IMR-90 (cell line): Measurements from ENCODE around the gene PIP. TPM values are rescaled to one million over a fixed set of nuclear protein-coding genes. Genes with fewer than 3 reads are reported as not detected.

Experiments used
- ATAC-seq: fragments of 200-7000 bp; cut with Tn5 transposase; 2 replicates; pipeline ENCODE4 v1.9.1; 2020; ENCODE audit warnings: low read depth, mild to moderate bottlenecking, moderate library complexity
- BruUV-seq: library from RNA; stranded (reverse); fragments of 400-500 nt; replicated peaks from 2 replicates; lab custom pipeline; 2021; lab: Mats Ljungman, UMichigan
- CTCF ChIA-PET: fragments of 300-600 bp; formaldehyde crosslinking; extraction: SDS; loops from one replicate; lab custom pipeline; 2021; ENCODE audit warnings: antibody characterized with exemption; lab: Yijun Ruan, JAX
- POLR2A ChIA-PET: fragments of 300-600 bp; sonication (Branson Sonifier 250); formaldehyde crosslinking; loops from one replicate; lab custom pipeline; 2022; ENCODE audit warnings: antibody characterized with exemption; ENCODE audit not compliant: unreplicated experiment; lab: Charles Lee
- DNase-seq: peaks from one replicate; pipeline ENCODE4 v3.0.0; 2013
- H2AFZ ChIP-seq: replicated peaks from 2 replicates; pipeline ENCODE3; 2013; ENCODE audit warnings: low read length, mild to moderate bottlenecking; ENCODE audit not compliant: poor library complexity
- H2AK5ac ChIP-seq: 2 replicates; pipeline ENCODE4 v1.6.1; 2013; ENCODE audit warnings: low read depth, low read length, inconsistent platforms
- H2AK9ac ChIP-seq: replicated peaks from 2 replicates; pipeline ENCODE3; 2013; ENCODE audit warnings: mild to moderate bottlenecking, low read depth, low read length, moderate library complexity; ENCODE audit not compliant: poor library complexity
- H2BK120ac ChIP-seq: 2 replicates; pipeline ENCODE4 v1.6.1; 2013; ENCODE audit warnings: low read depth, low read length, inconsistent platforms
- H2BK15ac ChIP-seq: 3 replicates; pipeline ENCODE4 v1.6.1; 2013; ENCODE audit warnings: low read depth, low read length, inconsistent platforms
- H2BK20ac ChIP-seq: 2 replicates; pipeline ENCODE4 v1.6.1; 2013; ENCODE audit warnings: low read depth, mild to moderate bottlenecking, inconsistent platforms, low read length, moderate library complexity
- H2BK5ac ChIP-seq: 2 replicates; pipeline ENCODE4 v1.6.1; 2013; ENCODE audit warnings: mild to moderate bottlenecking, low read depth, low read length, inconsistent platforms; ENCODE audit not compliant: poor library complexity, severe bottlenecking
- H3K14ac ChIP-seq: replicated peaks from 2 replicates; pipeline ENCODE4 v1.6.1; 2013; ENCODE audit warnings: low read depth, low read length, inconsistent platforms
- H3K18ac ChIP-seq: 2 replicates; pipeline ENCODE4 v1.6.1; 2013; ENCODE audit warnings: low read depth, low read length, control low read depth
- H3K23ac ChIP-seq: 2 replicates; pipeline ENCODE4 v1.6.1; 2013; ENCODE audit warnings: low read depth, low read length, inconsistent platforms
- H3K27ac ChIP-seq: 2 replicates; pipeline ENCODE4 v1.5.1; 2013; ENCODE audit warnings: mild to moderate bottlenecking, control low read depth, low read length; ENCODE audit not compliant: insufficient read depth
- H3K27me3 ChIP-seq: 2 replicates; pipeline ENCODE4 v1.6.1; 2013; ENCODE audit warnings: low read length; ENCODE audit not compliant: control insufficient read depth, insufficient read depth
- H3K36me3 ChIP-seq: 2 replicates; pipeline ENCODE4 v1.6.1; 2013; ENCODE audit warnings: low read length, mixed read lengths; ENCODE audit not compliant: control insufficient read depth, insufficient read depth
- H3K4ac ChIP-seq: 2 replicates; pipeline ENCODE4 v1.6.1; 2013; ENCODE audit warnings: low read depth, low read length, inconsistent platforms
- H3K4me1 ChIP-seq: 2 replicates; pipeline ENCODE4 v1.6.1; 2013; ENCODE audit warnings: low read length, mixed read lengths; ENCODE audit not compliant: control insufficient read depth, insufficient read depth
- H3K4me2 ChIP-seq: 2 replicates; pipeline ENCODE4 v1.6.1; 2013; ENCODE audit warnings: low read depth, mild to moderate bottlenecking, control low read depth, low read length, moderate library complexity
- H3K4me3 ChIP-seq: 2 replicates; pipeline ENCODE4 v1.5.1; 2013; ENCODE audit warnings: low read depth, mild to moderate bottlenecking, control low read depth, low read length, moderate library complexity; ENCODE audit not compliant: insufficient read depth
- H3K56ac ChIP-seq: 2 replicates; pipeline ENCODE4 v1.6.1; 2013; ENCODE audit warnings: low read length, inconsistent platforms; ENCODE audit not compliant: insufficient read depth; ENCODE audit errors: extremely low read depth
- H3K79me1 ChIP-seq, 2 experiments: 2 replicates each; pipeline ENCODE4 v1.6.1; 2013; ENCODE audit warnings: low read length in 2 of 2, inconsistent platforms in 1 of 2, low read depth in 1 of 2
- H3K9ac ChIP-seq: 2 replicates; pipeline ENCODE4 v1.6.1; 2013; ENCODE audit warnings: low read depth, low read length, control low read depth
- H3K9me1 ChIP-seq: 2 replicates; pipeline ENCODE4 v1.6.1; 2013; ENCODE audit warnings: low read length, inconsistent platforms; ENCODE audit not compliant: insufficient read depth
- H3K9me3 ChIP-seq: 2 replicates; pipeline ENCODE4 v1.6.1; 2013; ENCODE audit warnings: low read length; ENCODE audit not compliant: control insufficient read depth, insufficient read depth
- H4K20me1 ChIP-seq: 2 replicates; pipeline ENCODE4 v1.6.1; 2013; ENCODE audit warnings: low read length, inconsistent platforms; ENCODE audit not compliant: insufficient read depth
- H4K5ac ChIP-seq: 2 replicates; pipeline ENCODE4 v1.6.1; 2013; ENCODE audit warnings: mild to moderate bottlenecking, low read depth, low read length, control low read depth
- H4K8ac ChIP-seq, 2 experiments: 2 replicates each; pipeline ENCODE4 v1.6.1; 2013; ENCODE audit warnings: low read depth in 2 of 2, low read length in 2 of 2, control low read depth in 1 of 2, inconsistent platforms in 1 of 2
- H4K91ac ChIP-seq: 2 replicates; pipeline ENCODE4 v1.6.1; 2013; ENCODE audit warnings: low read depth, low read length, inconsistent platforms; ENCODE audit not compliant: insufficient read depth
- BHLHE40 ChIP-seq: fragments of 150-350 bp; IDR thresholded peaks from 2 replicates; pipeline ENCODE4 v1.6.1; 2016; ENCODE audit warnings: mild to moderate bottlenecking, low read depth, low read length
- CEBPB ChIP-seq: IDR thresholded peaks from 2 replicates; pipeline ENCODE4 v1.6.1; 2012; ENCODE audit warnings: low read depth, low read length, improper control_type of control experiment
- CHD1 ChIP-seq: IDR thresholded peaks from 2 replicates; pipeline ENCODE4 v1.6.1; 2012; ENCODE audit warnings: low read depth, low read length, improper control_type of control experiment
- FOS ChIP-seq: fragments of 150-350 bp; IDR thresholded peaks from 2 replicates; pipeline ENCODE4 v1.6.1; 2016; ENCODE audit warnings: low read depth, low read length
- MAFK ChIP-seq: IDR thresholded peaks from 2 replicates; pipeline ENCODE4 v1.6.1; 2012; ENCODE audit warnings: low read depth, low read length, improper control_type of control experiment
- MAZ ChIP-seq: IDR thresholded peaks from 2 replicates; pipeline ENCODE4 v1.6.1; 2012; ENCODE audit warnings: low read depth, mild to moderate bottlenecking, low read length, improper control_type of control experiment, moderate library complexity, borderline replicate concordance
- MXI1 ChIP-seq: IDR thresholded peaks from 2 replicates; pipeline ENCODE4 v1.6.1; 2012; ENCODE audit warnings: low read depth, mild to moderate bottlenecking, low read length, moderate library complexity, borderline replicate concordance
- NFE2L2 ChIP-seq: fragments of 150-350 bp; IDR thresholded peaks from 2 replicates; pipeline ENCODE4 v1.6.1; 2016; ENCODE audit warnings: low read depth, mild to moderate bottlenecking, low read length
- POLR2A ChIP-seq: IDR thresholded peaks from 2 replicates; pipeline ENCODE4 v1.6.1; 2012; ENCODE audit warnings: mild to moderate bottlenecking, low read depth, low read length
- RAD21 ChIP-seq: IDR thresholded peaks from 2 replicates; pipeline ENCODE4 v1.6.1; 2012; ENCODE audit warnings: low read length, improper control_type of control experiment
- RCOR1 ChIP-seq: IDR thresholded peaks from 2 replicates; pipeline ENCODE4 v1.6.1; 2012; ENCODE audit warnings: mild to moderate bottlenecking, low read length, improper control_type of control experiment; ENCODE audit not compliant: insufficient replicate concordance
- RFX5 ChIP-seq: IDR thresholded peaks from 2 replicates; pipeline ENCODE4 v1.8.0; 2012; ENCODE audit warnings: low read depth, mild to moderate bottlenecking, low read length, moderate library complexity
- SMC3 ChIP-seq: fragments of 150-350 bp; IDR thresholded peaks from 2 replicates; pipeline ENCODE4 v1.6.1; 2016; ENCODE audit warnings: low read depth, mild to moderate bottlenecking, antibody characterized with exemption, low read length, moderate library complexity
- dilution Hi-C: fragments of 300-500 bp; cut with HindIII; formaldehyde crosslinking; loops from one replicate; pipeline ENCODE4 v1.14.3; 2018; ENCODE audit warnings: low sequenced_read_pairs; ENCODE audit not compliant: unreplicated experiment
- in situ Hi-C: fragments of 300-500 bp; cut with MboI; formaldehyde crosslinking; loops from 3 replicates; pipeline ENCODE4 v1.14.3; 2019; ENCODE audit warnings: low sequenced_read_pairs, inconsistent platforms, mixed read lengths
- intact Hi-C: fragments of 100-400 bp; cut with micrococcal nuclease; formaldehyde crosslinking; loops from 2 replicates; pipeline ENCODE4 v1.10.0; 2022
- polyA plus RNA-seq, 3 experiments: library from polyadenylated mRNA; depleted of rRNA; stranded (reverse); fragments of >200 nt; gene quantifications; 2 replicates each; pipeline ENCODE4 v1.2.3, GENCODE V29; 2012; ENCODE audit warnings: low replicate concordance in 1 of 3
- total RNA-seq: library from RNA; depleted of rRNA; stranded (reverse); fragments of >200 nt; gene quantifications from 2 replicates; pipeline ENCODE4 v1.2.3, GENCODE V29; 2012
- TF ChIP-seq, protein P1 (sequence below): conservative IDR thresholded peaks from 2 replicates; pipeline ENCODE4 v1.5.1; 2012; ENCODE audit warnings: mild to moderate bottlenecking, low read depth, low read length, improper control_type of control experiment
- TF ChIP-seq, protein P2 (sequence below): fragments of 150-350 bp; IDR thresholded peaks from 2 replicates; pipeline ENCODE4 v1.6.1; 2017; ENCODE audit warnings: mild to moderate bottlenecking, antibody characterized with exemption, low read length, low read depth
- TF ChIP-seq, protein P3 (sequence below): fragments of 150-350 bp; IDR thresholded peaks from 2 replicates; pipeline ENCODE4 v1.6.1; 2016; ENCODE audit warnings: low read depth, mild to moderate bottlenecking, low read length, moderate library complexity, borderline replicate concordance

Gene PIP
- total and polyA plus RNA-seq, 2 of the 4 experiments (the other 2 are of a cell fraction): not detected

DNA sequence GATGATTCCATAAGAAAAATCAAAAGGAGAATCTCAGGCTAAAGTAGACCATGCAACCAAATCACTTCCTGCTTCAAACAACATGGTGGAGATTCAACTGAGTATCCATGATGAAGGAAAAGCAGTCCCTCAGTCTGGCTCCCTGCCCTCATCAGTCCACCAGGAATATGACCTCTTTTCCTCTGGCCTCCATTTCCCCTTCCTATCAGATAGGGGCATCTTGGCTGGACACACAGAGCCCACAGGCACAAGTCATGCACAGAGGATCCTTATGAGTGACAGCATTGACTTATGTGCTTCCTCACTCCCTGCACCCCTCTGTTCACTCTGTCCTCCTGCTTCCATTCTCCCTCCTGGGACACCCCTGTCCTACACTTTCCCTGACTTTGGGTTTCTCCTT lies 16.8 kb downstream of the PIP start:
- ATAC-seq (no peak), DNase-seq (no peak)
- no peaks in the 10 kb centered on the region for H3K36me3 ChIP-seq
- H3K9me3 ChIP-seq: peaks cover 7% of the 10 kb centered on the region
- no peak overlapping the region for H3K4ac ChIP-seq
- in situ Hi-C loops (no loop called here), intact Hi-C loops (no loop called here), dilution Hi-C loops (no loop called here)
- no peak overlapping the region for H2AFZ ChIP-seq
- ChIA-PET CTCF (no interaction called here), POLR2A (no interaction called here)
- H4K5ac ChIP-seq: no peak overlapping the region
- no peak overlapping the region for H3K18ac ChIP-seq
- no peaks in the 10 kb centered on the region for H3K9me1 ChIP-seq
- no peak overlapping the region for H2BK20ac ChIP-seq
- no peak overlapping the region for H2AK5ac ChIP-seq
- no TSS peak for BruUV-seq
- no peak overlapping the region for H3K4me2 ChIP-seq
- H4K20me1 ChIP-seq: no peaks in the 10 kb centered on the region
- no peak overlapping the region for H3K23ac ChIP-seq
- no peak overlapping the region for H3K4me3 ChIP-seq
- H3K4me1 ChIP-seq: no peaks in the 10 kb centered on the region
- no peak overlapping the region for H4K8ac ChIP-seq
- no peaks in the 10 kb centered on the region for H3K27me3 ChIP-seq
- no peak overlapping the region for H2BK120ac ChIP-seq
- H3K56ac ChIP-seq: no peak overlapping the region
- no peak overlapping the region for H4K91ac ChIP-seq
- no peak overlapping the region for H3K9ac ChIP-seq
- no peak overlapping the region for H3K27ac ChIP-seq
- H3K79me1 ChIP-seq: no peaks in the 10 kb centered on the region
- H3K14ac ChIP-seq: no peak overlapping the region
- TF ChIP-seq, protein P1, sequence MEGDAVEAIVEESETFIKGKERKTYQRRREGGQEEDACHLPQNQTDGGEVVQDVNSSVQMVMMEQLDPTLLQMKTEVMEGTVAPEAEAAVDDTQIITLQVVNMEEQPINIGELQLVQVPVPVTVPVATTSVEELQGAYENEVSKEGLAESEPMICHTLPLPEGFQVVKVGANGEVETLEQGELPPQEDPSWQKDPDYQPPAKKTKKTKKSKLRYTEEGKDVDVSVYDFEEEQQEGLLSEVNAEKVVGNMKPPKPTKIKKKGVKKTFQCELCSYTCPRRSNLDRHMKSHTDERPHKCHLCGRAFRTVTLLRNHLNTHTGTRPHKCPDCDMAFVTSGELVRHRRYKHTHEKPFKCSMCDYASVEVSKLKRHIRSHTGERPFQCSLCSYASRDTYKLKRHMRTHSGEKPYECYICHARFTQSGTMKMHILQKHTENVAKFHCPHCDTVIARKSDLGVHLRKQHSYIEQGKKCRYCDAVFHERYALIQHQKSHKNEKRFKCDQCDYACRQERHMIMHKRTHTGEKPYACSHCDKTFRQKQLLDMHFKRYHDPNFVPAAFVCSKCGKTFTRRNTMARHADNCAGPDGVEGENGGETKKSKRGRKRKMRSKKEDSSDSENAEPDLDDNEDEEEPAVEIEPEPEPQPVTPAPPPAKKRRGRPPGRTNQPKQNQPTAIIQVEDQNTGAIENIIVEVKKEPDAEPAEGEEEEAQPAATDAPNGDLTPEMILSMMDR: no peak
- no peak for TF ChIP-seq RFX5
- TF ChIP-seq MXI1: no peak
- TF ChIP-seq, protein P2, sequence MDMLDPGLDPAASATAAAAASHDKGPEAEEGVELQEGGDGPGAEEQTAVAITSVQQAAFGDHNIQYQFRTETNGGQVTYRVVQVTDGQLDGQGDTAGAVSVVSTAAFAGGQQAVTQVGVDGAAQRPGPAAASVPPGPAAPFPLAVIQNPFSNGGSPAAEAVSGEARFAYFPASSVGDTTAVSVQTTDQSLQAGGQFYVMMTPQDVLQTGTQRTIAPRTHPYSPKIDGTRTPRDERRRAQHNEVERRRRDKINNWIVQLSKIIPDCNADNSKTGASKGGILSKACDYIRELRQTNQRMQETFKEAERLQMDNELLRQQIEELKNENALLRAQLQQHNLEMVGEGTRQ: no peak
- no peak for TF ChIP-seq FOS
- TF ChIP-seq, protein P3, sequence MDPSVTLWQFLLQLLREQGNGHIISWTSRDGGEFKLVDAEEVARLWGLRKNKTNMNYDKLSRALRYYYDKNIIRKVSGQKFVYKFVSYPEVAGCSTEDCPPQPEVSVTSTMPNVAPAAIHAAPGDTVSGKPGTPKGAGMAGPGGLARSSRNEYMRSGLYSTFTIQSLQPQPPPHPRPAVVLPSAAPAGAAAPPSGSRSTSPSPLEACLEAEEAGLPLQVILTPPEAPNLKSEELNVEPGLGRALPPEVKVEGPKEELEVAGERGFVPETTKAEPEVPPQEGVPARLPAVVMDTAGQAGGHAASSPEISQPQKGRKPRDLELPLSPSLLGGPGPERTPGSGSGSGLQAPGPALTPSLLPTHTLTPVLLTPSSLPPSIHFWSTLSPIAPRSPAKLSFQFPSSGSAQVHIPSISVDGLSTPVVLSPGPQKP: no peak
- no peak for TF ChIP-seq MAZ
- no peak for TF ChIP-seq SMC3
- TF ChIP-seq RCOR1: no peak
- TF ChIP-seq MAFK: no peak
- no peak for TF ChIP-seq CEBPB
- TF ChIP-seq NFE2L2: no peak
- no peak for TF ChIP-seq RAD21
- TF ChIP-seq CHD1: no peak
- no peak for TF ChIP-seq POLR2A
- TF ChIP-seq BHLHE40: no peak
- H2BK15ac ChIP-seq: no peak overlapping the region
- no peak overlapping the region for H2BK5ac ChIP-seq
- no peak overlapping the region for H2AK9ac ChIP-seq
